AG08396 (cell line): Measurements from ENCODE around the gene THRB.

Experiments used
- DNase-seq: peaks from one replicate; pipeline ENCODE4 v3.0.0; 2012; ENCODE audit warnings: low spot score, mixed read lengths

Gene THRB

GRCh38 chr3:24349367-24350019 is 145.2 kb downstream of the THRB start:
- no peak for DNase-seq

- no peak for DNase-seq
These were observed 146.3 kb downstream of the THRB start for GRCh38 chr3:24348348-24348747.

- peak; percentile 50 for DNase-seq
These were observed 149.7 kb downstream of the THRB start for GRCh38 chr3:24344784-24345439.

GRCh38 chr3:24343084-24343783 is 151.4 kb downstream of the THRB start:
- peak; percentile 6 for DNase-seq

GRCh38 chr3:24342275-24342674 is 152.4 kb downstream of the THRB start:
- DNase-seq = no peak

- no peak for DNase-seq
These were observed 153.0 kb downstream of the THRB start for GRCh38 chr3:24341668-24342067.

GRCh38 chr3:24340966-24341365 is 153.7 kb downstream of the THRB start:
- no peak for DNase-seq

- no peak for DNase-seq
These were observed 154.5 kb downstream of the THRB start for GRCh38 chr3:24340161-24340560.

GRCh38 chr3:24339266-24339825 is 155.3 kb downstream of the THRB start:
- DNase-seq = no peak

GRCh38 chr3:24338409-24339130 is 156.1 kb downstream of the THRB start:
- DNase-seq = no peak

GRCh38 chr3:24336101-24336500 is 158.5 kb downstream of the THRB start:
- no peak for DNase-seq

GRCh38 chr3:24332092-24332491 is 162.6 kb downstream of the THRB start:
- DNase-seq = no peak

- no peak for DNase-seq
These were observed 171.4 kb downstream of the THRB start for GRCh38 chr3:24323272-24323671.

- no peak for DNase-seq
These were observed 174.0 kb downstream of the THRB start for GRCh38 chr3:24320601-24321000.

GRCh38 chr3:24318677-24319287 is 175.9 kb downstream of the THRB start:
- peak; percentile 23 for DNase-seq

- no peak for DNase-seq
These were observed 177.7 kb downstream of the THRB start for GRCh38 chr3:24316887-24317383.

- DNase-seq = no peak
These were observed 178.7 kb downstream of the THRB start for GRCh38 chr3:24315971-24316370.

- DNase-seq = no peak
These were observed 179.3 kb downstream of the THRB start for GRCh38 chr3:24315356-24315755.

GRCh38 chr3:24311881-24312280 is 182.8 kb downstream of the THRB start:
- DNase-seq = no peak

- no peak for DNase-seq
These were observed 183.8 kb downstream of the THRB start for GRCh38 chr3:24310887-24311286.

- no peak for DNase-seq
These were observed 188.1 kb downstream of the THRB start for GRCh38 chr3:24306518-24306917.
